HCT116 (cell line): Measurements from ENCODE around the gene TEAD1. TPM values are rescaled to one million over a fixed set of nuclear protein-coding genes. Genes with fewer than 3 reads are reported as not detected.

Experiments
- ATAC-seq: fragments of 200-7000 bp; cut with Tn5 transposase; 2 replicates; pipeline ENCODE4 v1.9.1; 2020; ENCODE audit warnings: mild to moderate bottlenecking, moderate library complexity
- BruUV-seq: library from RNA; stranded (reverse); fragments of 400-500 nt; replicated peaks from 2 replicates; lab custom pipeline; 2021; lab: Mats Ljungman, UMichigan
- CTCF ChIA-PET: fragments of 300-600 bp; sonication (Branson Sonifier 250); formaldehyde crosslinking; loops from one replicate; lab custom pipeline; 2021; ENCODE audit warnings: antibody characterized with exemption; lab: Charles Lee
- POLR2A ChIA-PET: fragments of 300-600, 350-600 bp; sonication (Branson Sonifier 250); formaldehyde crosslinking; loops from one replicate; lab custom pipeline; 2021; ENCODE audit warnings: antibody characterized with exemption; lab: Charles Lee
- RAD21 ChIA-PET, 2 experiments: fragments of 300-600 bp; sonication (Branson Sonifier 250); formaldehyde crosslinking; loops; one replicate each; lab custom pipeline; 2023; ENCODE audit warnings: low total read pairs in 2 of 2; ENCODE audit not compliant: uncharacterized antibody in 2 of 2, unreplicated experiment in 2 of 2, low non-redundant PET in 1 of 2; lab: Charles Lee
- DNase-seq: peaks from one replicate; pipeline ENCODE4 v3.0.0-alpha.2; 2010; ENCODE audit warnings: low read depth, low spot score
- H2AFZ ChIP-seq: fragments of 200-600 bp; shearing (Covaris generic), sonication (generic); 2 replicates; pipeline ENCODE4 v1.6.1; 2017; ENCODE audit warnings: low read depth, mixed run types, mixed read lengths, antibody characterized with exemption, low read length; ENCODE audit not compliant: poor library complexity, severe bottlenecking
- H3K27ac ChIP-seq: 2 replicates; pipeline ENCODE4 v1.5.1; 2012; ENCODE audit warnings: low read depth, low read length
- H3K27me3 ChIP-seq: fragments of 200-600 bp; sonication (generic); 2 replicates; pipeline ENCODE4 v1.6.1; 2016; ENCODE audit warnings: mixed run types, low read length, mixed read lengths; ENCODE audit not compliant: insufficient read depth
- H3K36me3 ChIP-seq, 2 experiments: fragments of 200-500 bp in 1 of 2; fragments of 200-600 bp in 1 of 2; sonication (Bioruptor generic) in 1 of 2; sonication (generic) in 1 of 2; 2 replicates each; pipeline versions ENCODE4 v1.5.1 to v1.6.1; 2014 to 2016; ENCODE audit warnings: low read length in 2 of 2, inconsistent platforms in 1 of 2, mixed read lengths in 1 of 2, mixed run types in 1 of 2; ENCODE audit not compliant: insufficient read depth in 2 of 2, control insufficient read depth in 1 of 2
- H3K4me1 ChIP-seq, 2 experiments: fragments of 200-600 bp in 1 of 2; sonication (generic) in 1 of 2; 2 replicates each; pipeline versions ENCODE4 v1.5.1 to v1.6.1; 2012 to 2017; ENCODE audit warnings: low read length in 2 of 2, inconsistent platforms in 1 of 2, mild to moderate bottlenecking in 1 of 2, mixed read lengths in 1 of 2, mixed run types in 1 of 2, moderate library complexity in 1 of 2; ENCODE audit not compliant: insufficient read depth in 2 of 2, control insufficient read depth in 1 of 2
- H3K4me2 ChIP-seq: fragments of 200-600 bp; sonication (generic); 2 replicates; pipeline ENCODE4 v1.6.1; 2017; ENCODE audit warnings: mixed run types, low read length, mixed read lengths
- H3K4me3 ChIP-seq, 2 experiments: fragments of 200-600 bp in 1 of 2; sonication (generic) in 1 of 2; replicated peaks in 1 of 2; 2 replicates each; pipeline ENCODE4 v1.5.1; 2011 to 2016; ENCODE audit warnings: low read length in 2 of 2, control low read depth in 1 of 2, low read depth in 1 of 2, mild to moderate bottlenecking in 1 of 2, mixed read lengths in 1 of 2, mixed run types in 1 of 2
- H3K79me2 ChIP-seq: fragments of 200-600 bp; sonication (generic); 2 replicates; pipeline ENCODE4 v1.6.1; 2017; ENCODE audit warnings: mild to moderate bottlenecking, mixed run types, low read length, moderate library complexity, mixed read lengths; ENCODE audit not compliant: insufficient read depth
- H3K9ac ChIP-seq: fragments of 200-600 bp; sonication (generic); 2 replicates; pipeline ENCODE4 v1.6.1; 2016; ENCODE audit warnings: low read length, mixed read lengths
- H3K9me2 ChIP-seq: fragments of 200-600 bp; sonication (generic), shearing (Covaris generic); 2 replicates; pipeline ENCODE4 v1.6.1; 2017; ENCODE audit warnings: mixed run types, mild to moderate bottlenecking, moderate library complexity; ENCODE audit not compliant: insufficient read depth
- H3K9me3 ChIP-seq, 2 experiments: fragments of 200-500 bp in 1 of 2; fragments of 200-600 bp in 1 of 2; sonication (Bioruptor generic) in 1 of 2; sonication (generic) in 1 of 2; 2 replicates each; pipeline ENCODE4 v1.6.1; 2014 to 2017; ENCODE audit warnings: low read length in 2 of 2, mixed read lengths in 2 of 2, inconsistent platforms in 1 of 2, low read depth in 1 of 2, mild to moderate bottlenecking in 1 of 2, mixed run types in 1 of 2, moderate library complexity in 1 of 2; ENCODE audit not compliant: control insufficient read depth in 1 of 2, insufficient read depth in 1 of 2
- H4K20me1 ChIP-seq: fragments of 200-600 bp; sonication (generic), shearing (Covaris generic); 2 replicates; pipeline ENCODE4 v1.6.1; 2017; ENCODE audit warnings: mixed run types, mild to moderate bottlenecking, moderate library complexity; ENCODE audit not compliant: insufficient read depth
- ATF3 ChIP-seq: IDR thresholded peaks from 2 replicates; pipeline ENCODE4 v1.6.1; 2012
- CBX3 ChIP-seq: IDR thresholded peaks from 2 replicates; pipeline ENCODE4 v1.6.1; 2012; ENCODE audit warnings: low read depth
- EGR1 ChIP-seq: IDR thresholded peaks from 2 replicates; pipeline ENCODE4 v1.6.1; 2012; ENCODE audit warnings: low read depth
- ELF1 ChIP-seq: IDR thresholded peaks from 2 replicates; pipeline ENCODE4 v1.6.1; 2012; ENCODE audit warnings: low read depth, borderline replicate concordance
- EZH2 ChIP-seq: fragments of 200-600 bp; sonication (generic); IDR thresholded peaks from 2 replicates; pipeline ENCODE4 v1.6.1; 2017; ENCODE audit warnings: antibody characterized with exemption, mixed run types
- EZH2phosphoT487 ChIP-seq: fragments of 200-600 bp; IDR thresholded peaks from 2 replicates; pipeline ENCODE4 v1.6.1; 2018; ENCODE audit warnings: antibody characterized with exemption, borderline replicate concordance
- FOSL1 ChIP-seq: IDR thresholded peaks from 2 replicates; pipeline ENCODE4 v1.6.1; 2012; ENCODE audit warnings: low read depth
- YY1 ChIP-seq: IDR thresholded peaks from 2 replicates; pipeline ENCODE4 v1.6.1; 2011; ENCODE audit warnings: low read length, low read depth, moderate library complexity, mild to moderate bottlenecking; ENCODE audit not compliant: insufficient replicate concordance; ENCODE audit errors: extremely low read depth
- intact Hi-C: fragments of 100-400 bp; cut with micrococcal nuclease; formaldehyde crosslinking; loops from 2 replicates; pipeline ENCODE4 v1.10.0; 2022
- total RNA-seq: library from RNA; stranded (reverse); gene quantifications from one replicate; pipeline ENCODE4 v1.2.1, GENCODE V29; 2021; ENCODE audit not compliant: unreplicated experiment
- TF ChIP-seq, protein P1 (sequence below): IDR thresholded peaks from 2 replicates; pipeline ENCODE4 v1.6.1; 2012; ENCODE audit warnings: low read depth

The TEAD1 gene
- total RNA-seq, 1 experiment from 2014 or later = 103 TPM

- ChIA-PET POLR2A (no interaction called here), RAD21 (interaction anchor here in 1 of 2 experiments (0.6 kb wide), 1 partner anchor 135 kb away, joined by 5 read pairs; no protein-coding TSS in a partner anchor), CTCF (no interaction called here)
- no peak overlapping the region for H3K9ac ChIP-seq
- no peaks in the 10 kb centered on the region for H4K20me1 ChIP-seq
- BruUV-seq = no TSS peak
- no peaks in the 10 kb centered on the region for H3K9me3 ChIP-seq
- intact Hi-C loops = no loop called here
- ATAC-seq (no peak), DNase-seq (no peak)
- H2AFZ ChIP-seq = no peak overlapping the region
- H3K9me2 ChIP-seq = no peaks in the 10 kb centered on the region
- TF ChIP-seq FOSL1 = no peak
- no peak for TF ChIP-seq EZH2
- no peak for TF ChIP-seq EGR1
- TF ChIP-seq, protein P1, sequence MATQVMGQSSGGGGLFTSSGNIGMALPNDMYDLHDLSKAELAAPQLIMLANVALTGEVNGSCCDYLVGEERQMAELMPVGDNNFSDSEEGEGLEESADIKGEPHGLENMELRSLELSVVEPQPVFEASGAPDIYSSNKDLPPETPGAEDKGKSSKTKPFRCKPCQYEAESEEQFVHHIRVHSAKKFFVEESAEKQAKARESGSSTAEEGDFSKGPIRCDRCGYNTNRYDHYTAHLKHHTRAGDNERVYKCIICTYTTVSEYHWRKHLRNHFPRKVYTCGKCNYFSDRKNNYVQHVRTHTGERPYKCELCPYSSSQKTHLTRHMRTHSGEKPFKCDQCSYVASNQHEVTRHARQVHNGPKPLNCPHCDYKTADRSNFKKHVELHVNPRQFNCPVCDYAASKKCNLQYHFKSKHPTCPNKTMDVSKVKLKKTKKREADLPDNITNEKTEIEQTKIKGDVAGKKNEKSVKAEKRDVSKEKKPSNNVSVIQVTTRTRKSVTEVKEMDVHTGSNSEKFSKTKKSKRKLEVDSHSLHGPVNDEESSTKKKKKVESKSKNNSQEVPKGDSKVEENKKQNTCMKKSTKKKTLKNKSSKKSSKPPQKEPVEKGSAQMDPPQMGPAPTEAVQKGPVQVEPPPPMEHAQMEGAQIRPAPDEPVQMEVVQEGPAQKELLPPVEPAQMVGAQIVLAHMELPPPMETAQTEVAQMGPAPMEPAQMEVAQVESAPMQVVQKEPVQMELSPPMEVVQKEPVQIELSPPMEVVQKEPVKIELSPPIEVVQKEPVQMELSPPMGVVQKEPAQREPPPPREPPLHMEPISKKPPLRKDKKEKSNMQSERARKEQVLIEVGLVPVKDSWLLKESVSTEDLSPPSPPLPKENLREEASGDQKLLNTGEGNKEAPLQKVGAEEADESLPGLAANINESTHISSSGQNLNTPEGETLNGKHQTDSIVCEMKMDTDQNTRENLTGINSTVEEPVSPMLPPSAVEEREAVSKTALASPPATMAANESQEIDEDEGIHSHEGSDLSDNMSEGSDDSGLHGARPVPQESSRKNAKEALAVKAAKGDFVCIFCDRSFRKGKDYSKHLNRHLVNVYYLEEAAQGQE = no peak
- TF ChIP-seq CBX3 = no peak
- TF ChIP-seq YY1 = no peak
- no peak for TF ChIP-seq ATF3
- TF ChIP-seq EZH2phosphoT487 = no peak
- TF ChIP-seq ELF1 = no peak
- H3K27me3 ChIP-seq = no peaks in the 10 kb centered on the region
- no peak overlapping the region for H3K27ac ChIP-seq
- peaks cover 50 to 63% of the 10 kb centered on the region in 2 experiments for H3K4me1 ChIP-seq
- no peak overlapping the region for H3K4me3 ChIP-seq
- no peaks in the 10 kb centered on the region; a peak in 1 of 4 replicates for H3K36me3 ChIP-seq
- peaks cover 100% of the 10 kb centered on the region for H3K79me2 ChIP-seq
- no peak overlapping the region for H3K4me2 ChIP-seq
Measured at GRCh38 chr11:12680246-12680939, 6.2 kb downstream of the TEAD1 start.
